GM21576 (cell line): ENCODE data around the gene STYXL2.
A peak's percentile ranks its signal among the peaks of the same experiment; 100 is the strongest.

Source experiments
- ATAC-seq: cut with Tn5 transposase; IDR thresholded peaks from one replicate; pipeline ENCODE4 v1.9.1; 2021; ENCODE audit warnings: mild to moderate bottlenecking, moderate library complexity; ENCODE audit not compliant: unreplicated experiment

The STYXL2 gene

DNA sequence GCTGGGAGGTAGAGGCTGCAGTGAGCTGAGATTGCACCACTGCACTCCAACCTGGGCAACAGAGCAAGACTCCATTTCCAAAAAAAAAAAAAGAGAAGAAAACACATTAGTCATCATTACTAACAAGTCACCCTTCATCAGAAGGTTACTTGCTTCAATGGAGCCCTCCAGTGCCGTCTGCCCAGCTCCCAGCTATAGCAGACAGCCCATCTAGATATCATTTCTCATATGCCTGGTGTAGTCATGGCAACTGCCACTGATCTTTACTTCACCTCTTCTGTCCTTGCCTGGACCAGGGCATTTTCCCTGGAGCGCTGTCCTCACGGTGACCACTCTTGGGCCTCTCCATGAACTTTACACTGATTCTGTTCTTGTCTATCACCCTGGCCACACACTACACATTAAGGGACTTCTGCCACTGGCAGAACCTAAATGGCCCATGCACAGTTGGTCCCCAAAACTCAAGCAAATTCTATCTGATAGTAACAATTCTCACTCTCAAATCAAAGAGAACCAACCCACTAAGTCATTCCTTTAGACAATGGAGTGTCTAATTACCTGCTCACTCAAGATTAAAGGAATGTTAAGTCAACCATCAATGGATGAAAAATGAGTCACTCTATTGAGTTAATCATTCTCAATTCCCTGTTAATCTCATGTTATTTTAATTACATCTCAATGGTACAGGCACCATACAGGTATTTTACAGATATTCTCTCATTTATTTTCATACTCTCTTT is 16.6 kb upstream of the STYXL2 start:
- ATAC-seq: no peak

DNA sequence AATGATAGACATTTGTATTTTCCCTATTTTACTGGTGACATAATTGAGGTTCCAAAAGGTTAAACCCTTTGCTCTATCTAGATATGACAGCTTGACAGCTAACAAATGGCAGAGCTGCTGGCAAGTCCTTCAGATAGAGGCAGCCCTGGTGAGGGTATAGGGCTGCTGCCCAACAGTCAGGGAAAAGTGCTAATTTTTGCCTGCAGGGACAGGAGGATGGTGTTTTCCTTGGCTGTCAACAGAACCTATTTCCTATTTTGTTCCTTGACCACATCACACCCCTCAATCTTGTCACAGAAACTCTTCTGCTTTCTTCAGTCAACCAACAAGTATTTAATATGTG is 16.0 kb upstream of the STYXL2 start:
- no peak for ATAC-seq

DNA sequence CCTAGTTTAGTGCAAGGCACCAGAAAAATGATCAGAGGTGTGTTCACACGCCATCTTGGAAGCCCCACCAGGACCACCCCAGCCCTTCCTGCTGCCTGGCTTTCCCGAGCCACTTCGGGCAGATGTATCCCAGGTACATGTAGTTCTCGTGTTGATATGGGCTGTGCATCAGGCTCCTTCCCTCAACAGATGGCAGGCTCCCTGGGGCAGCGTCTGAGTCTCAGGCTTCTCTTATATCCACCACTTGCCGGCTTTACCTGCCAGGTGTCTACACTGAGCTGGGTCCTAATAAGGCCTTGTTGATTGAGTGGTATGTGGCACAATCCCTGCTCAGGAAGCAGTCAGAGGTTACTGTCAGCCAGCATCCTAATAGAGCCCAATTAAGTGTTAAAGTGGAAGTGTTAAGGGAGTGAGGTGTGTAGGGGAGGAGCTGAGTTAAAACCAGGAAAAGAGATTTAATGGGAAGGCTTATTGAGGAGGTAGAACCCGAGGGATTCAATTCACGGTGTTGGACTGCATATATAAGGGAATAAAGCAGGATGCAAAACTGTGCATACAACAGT is 12.2 kb upstream of the STYXL2 start:
- ATAC-seq: no peak

DNA sequence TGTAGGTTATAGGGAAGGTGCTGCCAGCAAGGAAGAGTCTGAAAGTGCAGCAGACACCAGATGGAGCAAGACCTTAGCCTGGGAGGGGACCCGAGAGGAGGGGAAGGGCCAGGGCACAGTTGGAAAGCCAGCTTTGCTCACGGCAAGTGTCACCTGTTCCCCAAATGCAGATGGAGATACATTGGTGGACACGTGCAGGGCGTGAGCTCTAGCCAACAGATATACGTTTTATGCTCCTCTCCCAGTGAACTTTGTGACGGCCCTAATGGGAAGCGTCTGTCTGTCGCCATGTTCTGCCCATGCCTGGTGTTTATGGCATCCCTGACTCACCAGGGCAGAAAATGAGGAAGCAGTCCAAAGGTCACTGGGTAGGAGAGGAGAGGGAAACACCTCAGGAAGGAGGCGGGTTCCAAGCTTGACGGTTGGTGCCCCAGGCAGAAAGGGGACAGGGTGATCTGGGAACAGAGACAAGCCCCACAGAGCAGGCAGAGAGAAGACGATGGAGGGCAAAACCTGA is 11.3 kb upstream of the STYXL2 start:
- no peak for ATAC-seq

DNA sequence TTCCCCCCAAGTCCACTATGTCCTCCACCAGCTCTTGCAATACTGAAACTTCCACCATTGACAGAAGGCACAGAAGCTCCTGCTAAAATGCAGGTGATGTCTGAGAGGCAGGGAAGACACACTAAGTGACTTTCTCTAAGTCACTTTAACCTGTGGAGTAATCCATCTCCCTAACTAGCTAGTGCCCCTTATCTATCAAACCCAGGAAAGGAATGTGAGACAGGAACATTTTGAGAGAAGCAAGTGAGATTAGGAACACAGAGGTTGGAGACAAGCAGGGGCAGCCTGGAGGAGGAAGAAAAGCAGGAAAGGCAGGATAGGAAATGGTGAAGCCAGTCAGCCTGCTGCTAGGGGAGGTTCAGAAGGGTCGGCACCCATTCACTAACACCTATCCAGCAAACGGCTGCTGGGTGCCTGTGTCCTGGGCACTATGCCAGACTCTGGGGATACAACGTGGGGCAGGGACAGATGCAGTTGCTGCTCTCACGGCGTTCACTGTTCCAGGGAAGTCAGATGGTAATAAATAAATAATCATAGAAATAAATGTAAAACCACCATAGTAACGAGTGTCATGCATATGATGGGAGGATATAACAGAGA is 10.7 kb upstream of the STYXL2 start:
- no peak for ATAC-seq

DNA sequence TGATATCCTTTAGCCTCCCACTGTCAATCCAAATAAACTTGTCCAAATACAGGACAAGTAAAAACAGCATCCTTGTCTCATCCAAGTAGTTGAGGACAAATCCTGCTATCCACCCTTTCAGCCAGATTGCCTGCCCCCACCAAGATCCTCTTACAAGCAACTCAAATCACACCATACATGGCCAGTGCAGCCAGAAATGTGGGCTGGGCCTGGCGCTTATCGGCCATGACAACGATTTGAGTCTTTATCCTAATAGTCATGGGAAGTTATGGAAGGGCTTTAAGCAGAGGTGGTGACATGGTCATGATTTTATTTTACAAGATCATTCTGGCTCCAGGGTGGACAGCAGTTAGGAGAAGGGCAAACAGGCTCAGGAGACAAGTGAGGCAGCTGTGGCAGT is 10.0 kb upstream of the STYXL2 start:
- no peak for ATAC-seq

DNA sequence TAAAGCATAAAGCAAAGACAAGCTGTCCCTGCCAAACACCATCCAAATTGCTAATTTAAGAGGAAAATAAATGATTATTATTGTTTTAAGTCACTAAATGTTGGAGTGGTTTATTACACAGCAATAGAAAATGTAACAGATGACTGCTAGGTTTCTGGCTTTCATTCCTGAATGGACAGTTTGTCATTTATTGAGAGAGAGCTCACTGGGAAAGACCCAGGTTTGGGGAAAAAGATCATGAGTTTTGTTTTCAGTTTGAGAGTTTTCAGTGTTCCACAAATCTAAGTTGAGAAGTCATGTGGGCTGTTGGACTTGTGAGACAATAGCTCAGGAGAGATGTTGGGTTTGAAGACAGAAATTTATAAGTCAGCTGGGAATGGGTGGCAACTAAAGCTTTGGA is 9.1 kb upstream of the STYXL2 start:
- ATAC-seq: no peak

DNA sequence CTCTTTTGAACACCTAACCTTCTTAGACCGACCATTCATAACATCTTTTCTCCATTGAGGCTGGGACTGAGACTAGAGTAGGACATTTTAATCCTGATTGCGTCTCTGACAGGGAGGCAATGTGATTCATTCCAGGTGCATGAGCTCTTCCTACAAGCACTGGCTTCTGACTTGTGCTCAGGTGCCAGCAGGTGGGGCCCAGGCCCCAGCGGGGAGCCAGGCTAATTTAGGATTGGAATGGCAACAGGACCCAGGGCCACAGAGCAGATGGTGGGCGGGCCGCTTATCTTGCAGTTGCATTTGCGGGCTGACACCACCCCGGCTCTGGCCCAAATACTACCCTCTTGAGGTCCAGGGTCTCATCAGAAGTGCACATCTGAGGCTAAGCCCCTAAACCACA is 7.8 kb upstream of the STYXL2 start:
- no peak for ATAC-seq

DNA sequence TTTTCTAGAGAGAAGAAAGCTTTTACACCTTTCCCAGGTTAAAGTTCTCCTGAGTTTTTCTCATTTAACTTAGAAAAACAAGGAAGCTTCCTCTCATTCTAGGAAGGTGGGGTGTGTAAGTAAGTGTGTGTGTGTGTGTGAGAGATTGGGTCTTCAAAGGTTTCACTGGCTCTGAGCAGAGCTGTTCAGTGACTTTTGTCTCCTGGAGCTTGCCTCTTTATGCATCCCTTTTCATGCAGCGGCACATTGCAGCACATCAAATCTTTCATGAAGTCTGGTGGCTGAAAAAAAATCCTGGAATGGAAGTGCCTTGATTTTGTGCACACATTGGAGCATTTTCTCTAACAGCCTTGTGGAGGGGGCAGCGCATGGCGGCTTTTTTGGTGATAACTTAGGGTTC is 7.1 kb upstream of the STYXL2 start:
- no peak for ATAC-seq

DNA sequence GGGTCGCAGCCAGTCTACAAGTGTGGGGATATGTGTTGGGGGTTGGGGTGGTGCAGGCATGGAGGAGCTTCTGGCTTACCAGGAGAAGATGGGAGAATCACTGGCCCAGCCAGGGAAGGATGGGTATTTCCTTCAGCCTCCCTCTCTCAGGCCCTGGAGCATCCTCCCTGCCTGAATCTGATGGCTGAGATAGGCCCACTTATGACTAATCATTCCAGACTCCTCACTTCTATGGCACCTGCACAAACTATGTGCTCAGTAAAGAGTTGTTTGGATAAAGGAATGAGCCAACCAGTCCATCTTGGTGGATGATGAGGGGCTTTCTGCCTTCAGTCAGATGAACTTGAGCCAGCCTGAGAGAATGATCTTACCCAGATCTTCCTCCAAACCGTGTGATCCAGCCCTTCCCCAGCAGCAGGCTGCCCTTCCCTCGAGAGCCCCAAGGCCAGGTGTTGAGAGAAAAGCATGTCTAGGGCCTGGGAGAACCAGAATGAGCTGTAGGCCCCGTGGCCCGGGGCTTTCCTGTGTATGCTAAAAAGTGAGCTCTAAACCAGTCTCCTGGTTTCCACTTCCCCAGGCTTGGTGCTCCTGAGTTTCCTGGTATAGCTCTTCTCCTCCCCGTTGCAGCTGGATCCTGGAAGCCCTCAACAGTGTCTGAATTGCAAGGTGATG is 5.0 kb upstream of the STYXL2 start:
- ATAC-seq: no peak

DNA sequence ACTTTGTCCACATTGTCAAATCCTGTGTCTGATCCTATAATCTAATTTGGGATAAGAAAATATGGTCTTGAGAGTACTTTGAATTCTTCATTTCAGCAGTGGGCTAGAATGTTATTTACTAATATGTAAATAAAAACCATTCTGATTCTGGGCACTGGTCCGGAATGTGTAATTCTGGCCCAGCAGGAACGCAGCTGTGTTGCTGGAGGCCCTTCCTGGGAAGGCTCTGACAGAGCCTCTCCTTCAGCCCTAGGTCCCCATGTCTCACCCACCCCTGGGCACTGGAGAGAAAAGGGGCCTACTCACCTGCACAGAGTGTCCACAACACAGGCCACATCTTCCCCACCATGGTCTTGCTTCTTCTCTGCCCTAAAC is 3.9 kb upstream of the STYXL2 start:
- ATAC-seq: no peak

DNA sequence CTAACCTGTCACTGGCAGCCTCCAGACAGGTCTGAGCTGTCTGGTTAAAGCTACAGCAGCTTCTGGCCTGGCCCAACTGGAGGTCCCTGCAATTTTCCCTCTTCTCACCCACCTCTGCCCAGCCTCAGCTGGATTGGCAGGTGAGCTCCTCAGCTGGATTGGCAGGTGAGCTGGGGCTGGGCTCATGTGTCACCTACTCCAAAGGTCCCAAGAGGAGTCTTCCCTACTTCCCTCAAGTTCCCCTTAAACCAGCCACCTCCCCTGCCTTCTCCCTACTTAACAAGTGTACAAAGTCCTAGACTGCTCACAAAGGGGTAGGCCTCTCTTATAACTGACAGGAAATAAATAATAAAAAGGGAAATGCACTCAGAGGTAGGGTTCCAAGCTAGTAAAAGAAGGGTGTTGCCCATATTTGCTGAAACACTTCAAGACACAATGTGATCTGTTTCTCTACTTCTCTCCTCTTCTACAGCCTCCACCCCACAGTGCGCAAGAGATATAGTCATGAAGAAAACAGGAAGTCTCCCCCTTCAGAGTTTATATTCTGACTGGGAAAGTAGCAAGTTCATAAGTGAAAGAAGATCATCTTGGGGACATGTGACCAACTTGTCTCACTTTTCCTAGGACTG is 3.4 kb upstream of the STYXL2 start, which contains the start of gene GPA33:
Gene GPA33 (minus strand): TSS at position 64 of the 629 bp plus-strand sequence. CDS start 90 bp downstream, outside the sequence.
- ATAC-seq: peak; percentile 81

DNA sequence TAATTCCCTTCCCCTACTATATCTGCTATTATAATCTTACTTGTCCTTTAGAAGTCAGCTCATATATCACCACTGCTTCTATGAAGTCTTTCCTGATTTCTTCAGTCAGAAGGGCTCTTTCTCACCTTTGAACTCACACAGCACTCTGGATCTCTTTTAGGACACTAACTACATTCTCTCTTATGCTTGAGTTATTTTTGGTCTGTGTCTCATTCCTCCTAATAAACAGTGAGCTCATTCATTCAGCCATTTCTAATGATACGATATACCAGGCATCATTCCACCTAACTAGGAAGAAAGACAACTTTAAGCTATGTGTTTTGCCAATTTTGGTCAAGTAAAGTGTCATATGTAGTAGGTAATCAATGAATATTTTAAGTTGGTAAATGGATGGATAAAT is 1.2 kb upstream of the STYXL2 start:
- no peak for ATAC-seq

DNA sequence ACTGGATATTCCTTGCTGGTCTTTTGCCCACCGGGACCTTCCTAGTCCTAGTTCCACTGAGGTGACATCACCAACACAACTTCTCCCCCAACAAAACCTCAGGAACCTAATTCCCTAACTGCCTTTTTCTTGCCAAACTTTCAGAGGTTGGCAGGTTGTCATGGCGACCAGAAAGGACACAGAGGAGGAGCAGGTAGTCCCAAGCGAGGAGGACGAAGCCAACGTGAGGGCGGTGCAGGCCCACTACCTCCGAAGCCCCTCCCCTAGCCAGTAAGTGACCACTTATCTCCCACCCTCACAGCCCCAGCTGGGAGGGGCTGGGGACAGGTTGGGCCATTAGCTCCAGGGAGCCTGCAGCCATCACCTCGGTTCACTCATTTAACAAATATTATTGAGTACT is 815 bp downstream of the STYXL2 start:
- ATAC-seq: no peak

DNA sequence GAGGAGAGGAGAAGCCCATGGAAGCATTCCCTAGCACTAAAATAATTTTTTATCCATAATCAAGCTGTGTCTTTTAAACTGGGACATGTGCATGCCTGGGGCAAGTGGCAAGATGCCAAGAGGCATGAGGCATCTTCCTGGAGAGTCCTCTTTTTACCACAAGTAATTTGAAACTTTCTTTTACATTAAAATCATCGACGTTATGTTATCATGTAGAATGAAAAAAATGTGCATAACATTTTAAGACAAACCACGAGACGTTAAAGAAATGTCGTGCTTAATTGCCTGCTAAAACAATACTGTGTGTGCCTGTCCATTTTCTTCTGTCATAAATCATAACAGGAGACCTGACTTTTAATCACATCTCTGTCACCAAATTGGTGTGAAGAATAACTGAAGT is 1.5 kb downstream of the STYXL2 start:
- no peak for ATAC-seq

DNA sequence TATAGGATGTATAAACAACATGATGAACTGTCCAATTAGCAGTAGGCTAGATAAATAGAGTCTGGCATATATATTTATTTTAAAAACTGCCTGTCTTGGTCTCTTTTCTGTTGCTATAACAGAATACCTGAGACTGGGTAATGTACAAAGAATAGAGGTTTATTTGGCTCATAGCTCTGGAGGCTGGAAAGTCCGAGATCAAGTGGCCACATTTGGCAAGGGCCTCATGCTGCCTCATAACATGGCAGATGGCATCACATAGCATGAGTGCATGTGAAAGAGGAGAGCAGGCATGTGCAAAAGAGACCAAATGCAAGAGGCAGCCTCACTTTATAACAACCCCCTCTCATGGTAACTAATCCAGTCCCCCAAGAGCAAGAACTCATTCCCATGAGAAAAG is 6.0 kb downstream of the STYXL2 start:
- no peak for ATAC-seq

DNA sequence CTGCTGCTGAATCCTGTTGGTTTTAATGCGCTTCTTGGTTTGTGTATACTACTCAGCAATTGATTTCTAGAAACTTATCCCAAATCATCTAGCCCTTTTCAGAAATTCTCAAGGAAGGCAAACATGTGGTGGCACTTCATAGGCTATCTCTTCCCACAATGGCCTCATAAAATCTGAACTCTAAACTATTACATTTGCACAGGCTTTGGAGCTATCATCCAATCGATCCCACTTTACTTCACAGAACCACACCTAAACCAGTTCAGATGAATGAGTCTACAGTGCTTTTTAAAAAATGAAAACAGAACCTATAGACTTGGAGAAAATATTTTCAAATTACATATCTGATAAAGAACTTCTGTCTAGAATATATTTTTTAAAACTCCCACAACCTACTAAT is 6.9 kb downstream of the STYXL2 start:
- ATAC-seq: no peak

DNA sequence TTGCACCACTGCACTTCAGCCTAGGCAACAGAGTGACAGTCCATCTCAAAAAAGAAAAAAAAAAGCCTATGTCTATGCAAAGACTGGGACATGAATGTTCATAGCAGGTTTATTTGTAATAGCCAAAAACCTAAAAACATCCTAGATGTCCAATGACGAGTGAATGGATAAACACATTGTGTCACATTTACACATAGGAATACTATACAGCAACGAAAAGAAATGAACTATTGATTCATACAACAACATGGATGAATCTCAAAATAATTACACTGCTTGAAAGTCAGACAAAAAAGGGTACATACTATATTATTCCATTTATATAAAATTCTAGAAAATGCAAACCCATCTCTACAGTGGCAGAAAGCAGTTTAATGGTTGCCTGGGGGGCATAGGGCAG is 7.9 kb downstream of the STYXL2 start:
- ATAC-seq: no peak

DNA sequence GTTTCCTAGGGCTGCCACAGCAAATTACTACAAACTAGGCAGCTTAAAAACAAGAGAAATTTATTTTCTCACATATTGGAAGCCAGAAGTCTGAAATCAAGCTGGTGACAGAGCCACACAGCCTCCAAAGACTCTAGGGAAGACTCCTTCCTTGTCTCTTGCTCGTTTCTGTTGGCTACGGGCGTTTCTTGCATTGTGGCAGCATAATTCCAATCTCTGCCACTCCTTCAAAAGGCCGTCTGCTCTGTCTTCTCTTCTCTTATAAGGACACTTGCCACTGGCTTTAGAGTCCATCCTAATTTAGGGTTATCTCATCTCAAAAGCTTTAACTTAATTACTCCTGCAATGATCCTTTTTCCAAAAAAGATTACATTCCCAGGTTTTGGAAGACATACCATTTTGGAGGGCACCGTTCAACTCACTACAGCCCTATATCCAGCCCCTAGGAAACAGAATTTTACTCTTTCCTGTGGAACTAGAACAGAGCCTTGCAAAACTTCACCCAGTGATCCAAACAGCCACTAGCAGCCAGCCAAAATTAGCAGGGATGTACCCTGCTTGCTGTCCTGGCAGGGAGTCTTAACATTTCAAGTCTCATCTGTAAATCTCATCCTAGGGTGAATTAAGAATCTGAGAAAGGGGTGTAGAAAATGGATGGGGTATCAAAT is 9.2 kb downstream of the STYXL2 start:
- no peak for ATAC-seq

DNA sequence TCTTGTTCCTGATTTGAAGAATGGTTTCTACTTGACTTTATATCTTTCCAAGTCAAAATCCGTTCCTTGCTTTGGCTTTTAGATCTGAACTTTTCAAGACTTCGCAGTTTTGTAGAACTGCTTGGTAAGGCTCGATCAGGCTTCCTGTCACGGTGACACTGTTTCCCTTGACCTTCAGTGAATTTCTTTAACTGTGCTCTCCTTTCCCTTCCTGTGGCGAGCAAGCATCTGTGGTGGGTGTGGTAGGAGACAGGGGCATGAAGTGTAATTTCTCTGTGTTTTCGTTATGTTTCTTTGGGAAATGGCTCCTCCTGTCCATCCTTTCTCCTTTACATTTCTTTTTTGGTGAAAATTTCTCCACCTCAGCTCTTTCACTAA is 10.4 kb downstream of the STYXL2 start:
- no peak for ATAC-seq
